GM23338 (cell line): ENCODE measurements around the gene SNTB2. TPM values are rescaled to one million over a fixed set of nuclear protein-coding genes. Genes with fewer than 3 reads are reported as not detected.

Experiments
- ATAC-seq: fragments of 200-7000 bp; cut with Tn5 transposase; 3 replicates; pipeline ENCODE4 v1.9.1; 2020
- DNase-seq: peaks from one replicate; pipeline ENCODE4 v3.0.0-alpha.2; 2015; ENCODE audit warnings: low spot score
- H2AFZ ChIP-seq: fragments of 200-600 bp; sonication (generic); 2 replicates; pipeline ENCODE4 v1.8.0; 2016; ENCODE audit warnings: antibody characterized with exemption, mild to moderate bottlenecking, moderate library complexity
- H3F3A ChIP-seq: fragments of 200-600 bp; sonication (generic); replicated peaks from 2 replicates; pipeline ENCODE4 v1.8.0; 2017; ENCODE audit warnings: antibody characterized with exemption, mixed run types, low read depth
- H3K27ac ChIP-seq: fragments of 200-600 bp; sonication (generic); 2 replicates; pipeline ENCODE4 v1.6.1; 2016; ENCODE audit warnings: low read depth
- H3K27me3 ChIP-seq: fragments of 200-600 bp; sonication (generic); 2 replicates; pipeline ENCODE4 v1.8.0; 2016; ENCODE audit warnings: mild to moderate bottlenecking, mixed run types, moderate library complexity; ENCODE audit not compliant: insufficient read depth
- H3K36me3 ChIP-seq: fragments of 200-600 bp; sonication (generic); 2 replicates; pipeline ENCODE4 v1.8.0; 2016; ENCODE audit warnings: mild to moderate bottlenecking; ENCODE audit not compliant: insufficient read depth
- H3K4me1 ChIP-seq: fragments of 200-600 bp; sonication (generic); 2 replicates; pipeline ENCODE4 v1.8.0; 2016; ENCODE audit warnings: mild to moderate bottlenecking, moderate library complexity; ENCODE audit not compliant: insufficient read depth
- H3K4me2 ChIP-seq: fragments of 200-600 bp; sonication (generic); 2 replicates; pipeline ENCODE4 v1.7.1; 2017; ENCODE audit warnings: mixed run types
- H3K4me3 ChIP-seq: fragments of 200-600 bp; sonication (generic); 2 replicates; pipeline ENCODE4 v1.6.1; 2016; ENCODE audit warnings: mixed run types
- H3K79me2 ChIP-seq: fragments of 200-600 bp; sonication (generic); replicated peaks from 2 replicates; pipeline ENCODE4 v1.8.0; 2017; ENCODE audit warnings: mild to moderate bottlenecking; ENCODE audit not compliant: insufficient read depth
- H3K9me2 ChIP-seq: fragments of 200-600 bp; sonication (generic); 2 replicates; pipeline ENCODE4 v1.8.0; 2017; ENCODE audit not compliant: insufficient read depth
- H4K20me1 ChIP-seq: fragments of 200-600 bp; sonication (generic); replicated peaks from 2 replicates; pipeline ENCODE4 v1.8.0; 2017; ENCODE audit warnings: mild to moderate bottlenecking; ENCODE audit not compliant: insufficient read depth
- H3K27ac Mint-ChIP-seq: 2 replicates; pipeline ENCODE4 v1.8.0; 2020; ENCODE audit warnings: inconsistent platforms, mild to moderate bottlenecking, moderate library complexity, mixed read lengths
- H3K27me3 Mint-ChIP-seq: 3 replicates; pipeline ENCODE4 v1.8.0; 2022; ENCODE audit warnings: low read depth, mild to moderate bottlenecking, moderate library complexity, mixed read lengths, inconsistent platforms; ENCODE audit not compliant: insufficient read depth, poor library complexity
- H3K36me3 Mint-ChIP-seq: 3 replicates; pipeline ENCODE4 v1.8.0; 2021; ENCODE audit warnings: low read depth, mild to moderate bottlenecking, inconsistent platforms, moderate library complexity, mixed read lengths
- H3K4me1 Mint-ChIP-seq: 3 replicates; pipeline ENCODE4 v1.8.0; 2020; ENCODE audit warnings: mild to moderate bottlenecking, inconsistent platforms, mixed read lengths
- H3K4me3 Mint-ChIP-seq: 3 replicates; pipeline ENCODE4 v1.8.0; 2021; ENCODE audit warnings: moderate library complexity, mild to moderate bottlenecking, inconsistent platforms, mixed read lengths
- H3K9me3 Mint-ChIP-seq: 3 replicates; pipeline ENCODE4 v1.8.0; 2020; ENCODE audit warnings: moderate library complexity, mild to moderate bottlenecking, inconsistent platforms, mixed read lengths
- CREB1 ChIP-seq: fragments of 250-450 bp; sonication (Bioruptor Pico); IDR thresholded peaks from 2 replicates; pipeline ENCODE4 v1.5.0; 2020; ENCODE audit warnings: low read depth, mild to moderate bottlenecking, moderate library complexity
- CTCF ChIP-seq, 2 experiments: fragments of 200-600 bp in 1 of 2; sonication (generic) in 1 of 2; conservative IDR thresholded peaks; 2 replicates each; pipeline versions ENCODE4 v1.5.1 to v1.6.1; 2016 to 2017; ENCODE audit warnings: antibody characterized with exemption in 2 of 2, low read depth in 2 of 2, mild to moderate bottlenecking in 2 of 2, moderate library complexity in 1 of 2
- ETS1 ChIP-seq: IDR thresholded peaks from 2 replicates; pipeline ENCODE4 v1.6.1; 2016; ENCODE audit warnings: antibody characterized with exemption
- EZH2 ChIP-seq: fragments of 200-600 bp; sonication (generic); IDR thresholded peaks from one replicate; pipeline ENCODE4 v1.8.0; 2017; ENCODE audit warnings: antibody characterized with exemption, mild to moderate bottlenecking, low read depth; ENCODE audit not compliant: unreplicated experiment
- EZH2phosphoT487 ChIP-seq: fragments of 200-600 bp; sonication (generic); IDR thresholded peaks from one replicate; pipeline ENCODE4 v1.8.1; 2018; ENCODE audit warnings: antibody characterized with exemption; ENCODE audit not compliant: unreplicated experiment
- JUNB ChIP-seq: IDR thresholded peaks from one replicate; pipeline ENCODE4 v1.6.1; 2016; ENCODE audit warnings: antibody characterized with exemption; ENCODE audit not compliant: unreplicated experiment
- NANOG ChIP-seq: IDR thresholded peaks from 2 replicates; pipeline ENCODE4 v1.6.1; 2016; ENCODE audit warnings: antibody characterized with exemption, borderline replicate concordance
- POLR2AphosphoS5 ChIP-seq: IDR thresholded peaks from 2 replicates; pipeline ENCODE4 v1.6.1; 2016; ENCODE audit warnings: antibody characterized with exemption, low read depth
- STAT1 ChIP-seq: IDR thresholded peaks from one replicate; pipeline ENCODE4 v1.6.1; 2016; ENCODE audit warnings: antibody characterized with exemption; ENCODE audit not compliant: unreplicated experiment
- ZNF114 ChIP-seq: fragments of 250-450 bp; sonication (Bioruptor Pico); IDR thresholded peaks from 2 replicates; pipeline ENCODE4 v1.5.0; 2020; ENCODE audit warnings: mild to moderate bottlenecking, moderate library complexity
- ZNF331 ChIP-seq: fragments of 250-450 bp; sonication (Bioruptor Pico); IDR thresholded peaks from 2 replicates; pipeline ENCODE4 v1.5.0; 2020; ENCODE audit warnings: low read depth, mild to moderate bottlenecking, moderate library complexity
- ZNF462 ChIP-seq: fragments of 250-450 bp; sonication (Bioruptor Pico); IDR thresholded peaks from 2 replicates; pipeline ENCODE4 v1.5.0; 2020; ENCODE audit warnings: mild to moderate bottlenecking, moderate library complexity
- polyA plus RNA-seq: library from polyadenylated mRNA; unstranded; fragments of >200 nt; fragmentation: Nextera tagmentation; extraction: Ambion mirVana; gene quantifications from 2 replicates; pipeline ENCODE4 v1.2.1, GENCODE V29; 2016
- total RNA-seq: library from RNA; depleted of rRNA; stranded (reverse); fragments of >200 nt; shearing (Covaris generic); gene quantifications from 2 replicates; pipeline ENCODE4 v1.2.3, GENCODE V29; 2014
- TF ChIP-seq, protein P1 (sequence below): IDR thresholded peaks from one replicate; pipeline ENCODE4 v1.6.1; 2018; ENCODE audit warnings: antibody characterized with exemption; ENCODE audit not compliant: unreplicated experiment

SNTB2 gene
- total and polyA plus RNA-seq, 2 experiments from 2014 or later: 4.8 to 42.7 TPM

DNA sequence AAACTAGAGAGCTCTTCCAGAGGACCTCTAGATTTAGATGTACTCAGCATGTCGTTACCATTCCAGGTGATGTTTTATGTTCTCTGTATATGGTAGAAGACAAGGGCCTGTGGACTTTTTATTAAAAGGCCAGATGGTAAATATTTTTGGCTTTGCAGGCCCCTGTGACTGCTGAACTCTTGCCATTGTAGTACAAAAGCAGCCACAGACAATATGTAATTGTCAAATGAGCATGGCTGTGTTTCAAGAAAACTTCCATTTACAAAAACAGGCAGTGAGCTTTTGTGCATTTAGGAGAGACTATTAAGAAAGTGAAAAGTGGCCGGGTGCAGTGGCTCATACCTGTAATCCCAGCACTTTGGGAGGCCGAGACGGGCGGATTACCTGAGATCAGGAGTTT lies 157.2 kb downstream of the SNTB2 start:
- no peak for DNase-seq
- TF ChIP-seq CTCF (conservative IDR thresholded peaks at IDR 0.05; ENCODE audit: low read depth in 2 of 2) (no peak), JUNB (no peak), NANOG (no peak), ZNF462 (CRISPR knock-in tag) (no peak), ZNF114 (CRISPR knock-in tag) (no peak), ZNF331 (no peak), STAT1 (no peak), EZH2 (no peak), POLR2AphosphoS5 (no peak), CREB1 (no peak), ETS1 (no peak), EZH2phosphoT487 (no peak)
- TF ChIP-seq, protein P1, sequence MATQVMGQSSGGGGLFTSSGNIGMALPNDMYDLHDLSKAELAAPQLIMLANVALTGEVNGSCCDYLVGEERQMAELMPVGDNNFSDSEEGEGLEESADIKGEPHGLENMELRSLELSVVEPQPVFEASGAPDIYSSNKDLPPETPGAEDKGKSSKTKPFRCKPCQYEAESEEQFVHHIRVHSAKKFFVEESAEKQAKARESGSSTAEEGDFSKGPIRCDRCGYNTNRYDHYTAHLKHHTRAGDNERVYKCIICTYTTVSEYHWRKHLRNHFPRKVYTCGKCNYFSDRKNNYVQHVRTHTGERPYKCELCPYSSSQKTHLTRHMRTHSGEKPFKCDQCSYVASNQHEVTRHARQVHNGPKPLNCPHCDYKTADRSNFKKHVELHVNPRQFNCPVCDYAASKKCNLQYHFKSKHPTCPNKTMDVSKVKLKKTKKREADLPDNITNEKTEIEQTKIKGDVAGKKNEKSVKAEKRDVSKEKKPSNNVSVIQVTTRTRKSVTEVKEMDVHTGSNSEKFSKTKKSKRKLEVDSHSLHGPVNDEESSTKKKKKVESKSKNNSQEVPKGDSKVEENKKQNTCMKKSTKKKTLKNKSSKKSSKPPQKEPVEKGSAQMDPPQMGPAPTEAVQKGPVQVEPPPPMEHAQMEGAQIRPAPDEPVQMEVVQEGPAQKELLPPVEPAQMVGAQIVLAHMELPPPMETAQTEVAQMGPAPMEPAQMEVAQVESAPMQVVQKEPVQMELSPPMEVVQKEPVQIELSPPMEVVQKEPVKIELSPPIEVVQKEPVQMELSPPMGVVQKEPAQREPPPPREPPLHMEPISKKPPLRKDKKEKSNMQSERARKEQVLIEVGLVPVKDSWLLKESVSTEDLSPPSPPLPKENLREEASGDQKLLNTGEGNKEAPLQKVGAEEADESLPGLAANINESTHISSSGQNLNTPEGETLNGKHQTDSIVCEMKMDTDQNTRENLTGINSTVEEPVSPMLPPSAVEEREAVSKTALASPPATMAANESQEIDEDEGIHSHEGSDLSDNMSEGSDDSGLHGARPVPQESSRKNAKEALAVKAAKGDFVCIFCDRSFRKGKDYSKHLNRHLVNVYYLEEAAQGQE: no peak
- no peaks in the 10 kb centered on the region for H3K9me3 Mint-ChIP-seq
- Histone ChIP-seq H3K27me3 (no peaks in the 10 kb centered on the region), H3K4me2 (no peak overlapping the region), H3K36me3 (peaks cover 30% of the 10 kb centered on the region), H3K4me3 (no peak overlapping the region), H3K4me1 (peaks cover 9% of the 10 kb centered on the region; the same call in 1 of the 2 replicates), H3K9me2 (no peaks in the 10 kb centered on the region), H4K20me1 (0 out of 2 replicates have a peak, but pooled peaks cover 3% of the 10 kb centered on the region), H3K27ac (no peak overlapping the region), H2AFZ (no peak overlapping the region), H3F3A (peaks cover 16% of the 10 kb centered on the region; the same call in 1 of the 2 replicates), H3K79me2 (peaks cover 26% of the 10 kb centered on the region)
- H3K27ac Mint-ChIP-seq: no peak overlapping the region
- H3K27me3 Mint-ChIP-seq: peaks cover 9% of the 10 kb centered on the region
- peaks cover 53% of the 10 kb centered on the region for H3K36me3 Mint-ChIP-seq
- no peak for ATAC-seq
- H3K4me3 Mint-ChIP-seq: no peak overlapping the region
- H3K4me1 Mint-ChIP-seq: peaks cover 12% of the 10 kb centered on the region
